Keratinocyte (primary cell): ENCODE measurements around the gene C3orf20. TPM values are rescaled to one million over a fixed set of nuclear protein-coding genes. Genes with fewer than 3 reads are reported as not detected.

Source experiments
- DNase-seq: peaks from one replicate; pipeline ENCODE4 v3.0.0-alpha.2; 2011; ENCODE audit warnings: low read depth, missing footprints, low spot score
- FAIRE-seq: peaks from 2 replicates; lab custom pipeline; 2011; peaks lifted over from hg19 to GRCh38; lab: Jason Lieb, UNC
- H2AFZ ChIP-seq: 2 replicates; pipeline ENCODE4 v1.6.0; 2012; ENCODE audit warnings: low read length, control low read depth, inconsistent platforms; ENCODE audit not compliant: control insufficient read depth
- H3K27ac ChIP-seq: 2 replicates; pipeline ENCODE4 v1.5.1; 2011; ENCODE audit warnings: low read length; ENCODE audit not compliant: control insufficient read depth, insufficient read depth
- H3K27me3 ChIP-seq: 3 replicates; pipeline ENCODE4 v1.6.0; 2011; ENCODE audit warnings: low read length; ENCODE audit not compliant: control insufficient read depth, insufficient read depth; ENCODE audit errors: extremely low read depth
- H3K36me3 ChIP-seq, 2 experiments: 2 replicates in 1 of 2; 3 replicates in 1 of 2; pipeline ENCODE4 v1.5.1; 2011; ENCODE audit warnings: low read length in 2 of 2, mild to moderate bottlenecking in 1 of 2; ENCODE audit not compliant: control insufficient read depth in 2 of 2, insufficient read depth in 2 of 2; ENCODE audit errors: extremely low read depth in 1 of 2
- H3K4me1 ChIP-seq: 3 replicates; pipeline ENCODE4 v1.5.1; 2011; ENCODE audit warnings: low read length; ENCODE audit not compliant: control insufficient read depth, insufficient read depth; ENCODE audit errors: extremely low read depth
- H3K4me2 ChIP-seq: 3 replicates; pipeline ENCODE4 v1.6.0; 2011; ENCODE audit warnings: low read depth, low read length; ENCODE audit not compliant: control insufficient read depth, insufficient read depth; ENCODE audit errors: extremely low read depth
- H3K4me3 ChIP-seq, 3 experiments: fragments of 200-600 bp in 1 of 3; sonication (generic) in 1 of 3; 2 replicates in 2 of 3; 3 replicates in 1 of 3; pipeline ENCODE4 v1.5.1; 2011 to 2016; ENCODE audit warnings: low read length in 3 of 3, mild to moderate bottlenecking in 3 of 3, control low read depth in 2 of 3, inconsistent platforms in 1 of 3, low read depth in 1 of 3, mixed read lengths in 1 of 3, mixed run types in 1 of 3, moderate library complexity in 1 of 3; ENCODE audit not compliant: control insufficient read depth in 2 of 3, insufficient read depth in 2 of 3; ENCODE audit errors: extremely low read depth in 1 of 3
- H3K79me2 ChIP-seq: 2 replicates; pipeline ENCODE4 v1.6.0; 2012; ENCODE audit warnings: low read length; ENCODE audit not compliant: control insufficient read depth, insufficient read depth
- H3K9ac ChIP-seq: 3 replicates; pipeline ENCODE4 v1.6.0; 2011; ENCODE audit warnings: low read length; ENCODE audit not compliant: control insufficient read depth, insufficient read depth; ENCODE audit errors: extremely low read depth
- H3K9me1 ChIP-seq: 3 replicates; pipeline ENCODE4 v1.6.0; 2011; ENCODE audit warnings: low read length; ENCODE audit not compliant: control insufficient read depth, insufficient read depth; ENCODE audit errors: extremely low read depth
- H3K9me3 ChIP-seq: 2 replicates; pipeline ENCODE4 v1.5.1; 2012; ENCODE audit warnings: low read depth, low read length; ENCODE audit not compliant: control insufficient read depth
- H4K20me1 ChIP-seq: 3 replicates; pipeline ENCODE4 v1.6.0; 2011; ENCODE audit warnings: low read length; ENCODE audit not compliant: control insufficient read depth, insufficient read depth; ENCODE audit errors: extremely low read depth
- EZH2 ChIP-seq: IDR thresholded peaks from one replicate; pipeline ENCODE4 v1.6.1; 2012; ENCODE audit warnings: inconsistent platforms, mild to moderate bottlenecking, low read length, moderate library complexity
- dilution Hi-C: fragments of 300-500 bp; cut with MboI; formaldehyde crosslinking; loops from one replicate; pipeline ENCODE4 v1.7.0; 2020; ENCODE audit warnings: low sequenced_read_pairs; ENCODE audit not compliant: extremely low pct_ligation_motif_present
- polyA plus RNA-seq, 5 experiments: library from polyadenylated mRNA; depleted of rRNA in 3 of 5; stranded (reverse) in 3 of 5; stranded (forward) in 1 of 5; unstranded in 1 of 5; fragments of >200 nt; gene quantifications; 1 replicate in 1 of 5; 2 replicates in 3 of 5; 3 replicates in 1 of 5; pipeline versions ENCODE4 v1.2.1 to v1.2.3, GENCODE V29; 2011 to 2012; ENCODE audit warnings: missing spikeins in 2 of 5, low read depth in 1 of 5, low replicate concordance in 1 of 5
- TF ChIP-seq, protein P1 (sequence below), 3 experiments: IDR thresholded peaks in 1 of 3; conservative IDR thresholded peaks in 1 of 3; optimal IDR thresholded peaks in 1 of 3; 2 replicates in 2 of 3; 3 replicates in 1 of 3; pipeline versions ENCODE3 to v1.5.1; 2011; ENCODE audit warnings: low read length in 3 of 3, mild to moderate bottlenecking in 3 of 3, moderate library complexity in 2 of 3, control low read depth in 1 of 3, inconsistent platforms in 1 of 3; ENCODE audit not compliant: insufficient read depth in 2 of 3; ENCODE audit errors: extremely low read depth in 1 of 3

C3orf20 gene
- polyA plus RNA-seq, 1 donor (not counting 4 experiments of a cell fraction or from before 2014, with no cell fraction given): not detected

GRCh38 chr3:14725564-14726440, 50.9 kb downstream of the C3orf20 start:
- H3K27ac ChIP-seq: no peak overlapping the region
- H3K9me3 ChIP-seq: no peaks in the 10 kb centered on the region
- H3K9ac ChIP-seq: no peak overlapping the region
- no peak overlapping the region for H3K4me2 ChIP-seq
- no peaks in the 10 kb centered on the region for H4K20me1 ChIP-seq
- dilution Hi-C loops: no loop called here
- H3K4me1 ChIP-seq: no peaks in the 10 kb centered on the region
- FAIRE-seq (no peak), DNase-seq (no peak)
- no peak for TF ChIP-seq EZH2
- TF ChIP-seq, protein P1, sequence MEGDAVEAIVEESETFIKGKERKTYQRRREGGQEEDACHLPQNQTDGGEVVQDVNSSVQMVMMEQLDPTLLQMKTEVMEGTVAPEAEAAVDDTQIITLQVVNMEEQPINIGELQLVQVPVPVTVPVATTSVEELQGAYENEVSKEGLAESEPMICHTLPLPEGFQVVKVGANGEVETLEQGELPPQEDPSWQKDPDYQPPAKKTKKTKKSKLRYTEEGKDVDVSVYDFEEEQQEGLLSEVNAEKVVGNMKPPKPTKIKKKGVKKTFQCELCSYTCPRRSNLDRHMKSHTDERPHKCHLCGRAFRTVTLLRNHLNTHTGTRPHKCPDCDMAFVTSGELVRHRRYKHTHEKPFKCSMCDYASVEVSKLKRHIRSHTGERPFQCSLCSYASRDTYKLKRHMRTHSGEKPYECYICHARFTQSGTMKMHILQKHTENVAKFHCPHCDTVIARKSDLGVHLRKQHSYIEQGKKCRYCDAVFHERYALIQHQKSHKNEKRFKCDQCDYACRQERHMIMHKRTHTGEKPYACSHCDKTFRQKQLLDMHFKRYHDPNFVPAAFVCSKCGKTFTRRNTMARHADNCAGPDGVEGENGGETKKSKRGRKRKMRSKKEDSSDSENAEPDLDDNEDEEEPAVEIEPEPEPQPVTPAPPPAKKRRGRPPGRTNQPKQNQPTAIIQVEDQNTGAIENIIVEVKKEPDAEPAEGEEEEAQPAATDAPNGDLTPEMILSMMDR (optimal IDR thresholded peaks at IDR 0.05 in 1 of 3, IDR thresholded peaks at IDR 0.05 in 1 of 3, conservative IDR thresholded peaks at IDR 0.05 in 1 of 3; ENCODE audit: extremely low read depth in 1 of 3, insufficient read depth in 2 of 3, low read length in 3 of 3): no peak
- H2AFZ ChIP-seq: no peak overlapping the region
- H3K9me1 ChIP-seq: no peaks in the 10 kb centered on the region
- H3K4me3 ChIP-seq: no peak overlapping the region
- H3K27me3 ChIP-seq: no peaks in the 10 kb centered on the region
- no peaks in the 10 kb centered on the region for H3K79me2 ChIP-seq
- H3K36me3 ChIP-seq: no peaks in the 10 kb centered on the region

DNA sequence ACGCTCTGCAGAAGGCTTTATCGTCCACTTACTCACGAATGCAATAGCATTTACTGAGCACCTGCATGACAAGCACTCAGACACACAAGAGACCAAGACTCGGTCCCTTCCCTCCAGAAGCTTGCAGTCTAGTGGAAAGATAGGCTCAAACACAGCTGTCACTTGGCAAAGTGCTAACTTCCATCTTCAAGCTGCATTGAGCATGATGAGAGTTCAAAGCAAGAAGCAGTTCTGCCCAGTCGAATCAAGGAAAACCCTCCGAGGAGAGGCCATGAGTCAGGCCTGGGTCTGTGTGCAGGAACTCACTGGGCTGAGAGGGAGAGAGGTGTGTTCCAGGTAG, 51.5 kb downstream of the C3orf20 start:
- TF ChIP-seq, protein P1 (optimal IDR thresholded peaks at IDR 0.05 in 1 of 3, IDR thresholded peaks at IDR 0.05 in 1 of 3, conservative IDR thresholded peaks at IDR 0.05 in 1 of 3; ENCODE audit: extremely low read depth in 1 of 3, insufficient read depth in 2 of 3, low read length in 3 of 3): no peak
- TF ChIP-seq EZH2: no peak
- H3K9me1 ChIP-seq: no peaks in the 10 kb centered on the region
- no peaks in the 10 kb centered on the region for H3K9me3 ChIP-seq
- no peak for FAIRE-seq
- no peak for DNase-seq
- H3K79me2 ChIP-seq: no peaks in the 10 kb centered on the region
- no peaks in the 10 kb centered on the region for H3K27me3 ChIP-seq
- no peak overlapping the region for H2AFZ ChIP-seq
- H3K4me1 ChIP-seq: no peaks in the 10 kb centered on the region
- H3K4me2 ChIP-seq: no peak overlapping the region
- no peak overlapping the region for H3K9ac ChIP-seq
- no peaks in the 10 kb centered on the region for H4K20me1 ChIP-seq
- H3K4me3 ChIP-seq: no peak overlapping the region
- no peaks in the 10 kb centered on the region for H3K36me3 ChIP-seq
- no peak overlapping the region for H3K27ac ChIP-seq
- dilution Hi-C loops: no loop called here
